Measurements from ENCODE around the gene CDK18. TPM values are rescaled to one million over a fixed set of nuclear protein-coding genes. Genes with fewer than 3 reads are reported as not detected.
A peak's percentile ranks its signal among the peaks of the same experiment; 100 is the strongest.

CDK18 gene
- total RNA-seq, 1 donor from 2014 or later: 3.0 TPM

DNA sequence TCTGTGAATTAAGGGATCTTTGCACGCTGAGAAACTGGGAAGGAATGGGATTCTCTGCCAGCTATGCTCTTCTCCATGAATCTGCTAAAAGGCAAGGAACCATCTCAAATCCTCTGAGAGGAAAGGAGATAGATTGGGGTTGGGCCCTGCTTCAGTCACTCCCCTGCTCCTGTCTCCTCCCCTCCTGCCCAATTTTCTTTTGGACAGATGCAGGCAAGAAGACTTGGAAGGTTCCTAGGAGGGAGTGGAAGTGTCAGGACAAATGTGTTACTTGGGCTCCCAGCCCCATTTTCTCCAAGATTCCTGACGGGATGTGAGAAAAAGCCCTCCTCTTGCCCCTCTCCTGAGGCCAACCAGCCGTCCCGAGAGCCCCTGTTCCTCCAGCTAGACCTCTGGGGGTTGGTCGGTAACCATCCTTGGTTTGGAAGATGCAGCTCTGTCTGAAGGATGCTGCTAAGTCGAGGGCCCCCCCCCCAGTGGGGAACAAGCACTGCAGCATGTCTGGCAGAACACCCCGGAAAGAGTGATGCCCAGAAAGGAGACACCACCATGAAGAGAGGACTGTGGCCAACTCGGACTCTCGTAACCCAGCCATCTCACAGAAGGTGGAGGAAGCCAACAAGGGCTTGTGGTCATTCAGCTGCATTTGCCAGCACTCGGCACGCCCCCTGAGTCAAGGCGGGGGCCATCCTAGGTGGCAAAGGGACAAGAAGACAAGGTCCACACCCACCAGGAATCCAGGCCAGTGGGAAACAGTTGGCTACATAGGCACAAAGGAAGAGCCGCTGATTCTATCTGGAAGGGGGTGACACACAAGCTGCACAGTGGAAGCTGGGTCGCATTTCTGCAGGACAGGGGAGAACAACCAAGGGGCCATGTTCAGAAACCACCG is 43.7 kb downstream of the CDK18 start:
- DNase-seq (ENCODE audit: extremely low spot score, unreplicated experiment): peak; percentile 63
- H3K36me3 Mint-ChIP-seq (ENCODE audit: unreplicated experiment): no peaks in the 10 kb centered on the region
- peaks cover 6% of the 10 kb centered on the region for H3K4me1 Mint-ChIP-seq (ENCODE audit: unreplicated experiment)

DNA sequence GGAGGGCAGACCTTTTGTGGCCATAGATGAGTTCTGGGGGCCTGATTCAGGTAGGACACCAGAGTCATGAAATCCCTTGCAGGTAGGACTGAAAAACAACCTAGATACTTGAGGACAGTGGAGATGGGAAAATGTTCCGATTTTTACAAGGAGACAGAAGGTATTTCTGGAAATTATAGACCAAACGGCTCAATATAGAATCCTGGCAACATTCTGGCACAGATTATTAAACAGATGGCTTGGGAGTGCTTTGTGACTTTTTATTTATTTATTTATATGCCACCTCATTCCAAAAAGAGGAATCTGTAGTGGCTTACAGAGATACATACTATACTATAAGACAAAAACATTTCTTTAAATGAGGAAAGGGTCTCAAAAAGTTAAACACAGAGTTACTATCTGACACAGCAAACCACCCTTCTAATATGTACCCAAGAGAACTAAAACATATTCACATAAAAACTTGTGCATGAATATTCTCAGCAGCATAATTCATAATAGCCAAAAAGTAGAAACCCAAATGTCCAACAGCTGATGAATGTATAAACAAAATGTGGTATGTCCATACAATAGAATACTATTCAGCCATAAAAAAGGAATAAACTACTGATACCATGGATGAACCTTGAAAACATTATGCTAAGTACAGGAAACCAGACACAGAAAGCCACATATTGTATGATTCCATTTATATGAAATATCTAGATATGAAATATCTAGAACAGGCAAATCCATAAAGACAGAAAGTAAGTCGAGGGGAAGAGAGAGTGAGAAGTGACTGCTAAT is 49.8 kb downstream of the CDK18 start:
- Mint-ChIP-seq H3K27ac (ENCODE audit: unreplicated experiment) (no peak overlapping the region), H3K27me3 (ENCODE audit: unreplicated experiment) (peaks cover 70% of the 10 kb centered on the region), H3K4me3 (ENCODE audit: unreplicated experiment) (no peak overlapping the region), H3K36me3 (ENCODE audit: unreplicated experiment) (peaks cover 2% of the 10 kb centered on the region), H3K4me1 (ENCODE audit: unreplicated experiment) (no peaks in the 10 kb centered on the region), H3K9me3 (ENCODE audit: unreplicated experiment) (peaks cover 17% of the 10 kb centered on the region)
- TF ChIP-seq, protein P1, sequence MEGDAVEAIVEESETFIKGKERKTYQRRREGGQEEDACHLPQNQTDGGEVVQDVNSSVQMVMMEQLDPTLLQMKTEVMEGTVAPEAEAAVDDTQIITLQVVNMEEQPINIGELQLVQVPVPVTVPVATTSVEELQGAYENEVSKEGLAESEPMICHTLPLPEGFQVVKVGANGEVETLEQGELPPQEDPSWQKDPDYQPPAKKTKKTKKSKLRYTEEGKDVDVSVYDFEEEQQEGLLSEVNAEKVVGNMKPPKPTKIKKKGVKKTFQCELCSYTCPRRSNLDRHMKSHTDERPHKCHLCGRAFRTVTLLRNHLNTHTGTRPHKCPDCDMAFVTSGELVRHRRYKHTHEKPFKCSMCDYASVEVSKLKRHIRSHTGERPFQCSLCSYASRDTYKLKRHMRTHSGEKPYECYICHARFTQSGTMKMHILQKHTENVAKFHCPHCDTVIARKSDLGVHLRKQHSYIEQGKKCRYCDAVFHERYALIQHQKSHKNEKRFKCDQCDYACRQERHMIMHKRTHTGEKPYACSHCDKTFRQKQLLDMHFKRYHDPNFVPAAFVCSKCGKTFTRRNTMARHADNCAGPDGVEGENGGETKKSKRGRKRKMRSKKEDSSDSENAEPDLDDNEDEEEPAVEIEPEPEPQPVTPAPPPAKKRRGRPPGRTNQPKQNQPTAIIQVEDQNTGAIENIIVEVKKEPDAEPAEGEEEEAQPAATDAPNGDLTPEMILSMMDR (IDR thresholded peaks at IDR 0.05): no peak
- DNase-seq (ENCODE audit: extremely low spot score, unreplicated experiment): no peak

More for the DNA sequence above, 43.7 kb downstream of the CDK18 start:
- Mint-ChIP-seq H3K4me3 (ENCODE audit: unreplicated experiment) (no peak overlapping the region), H3K27ac (ENCODE audit: unreplicated experiment) (no peak overlapping the region), H3K27me3 (ENCODE audit: unreplicated experiment) (peaks cover 48% of the 10 kb centered on the region), H3K9me3 (ENCODE audit: unreplicated experiment) (no peaks in the 10 kb centered on the region)
- TF ChIP-seq, protein P1 (IDR thresholded peaks at IDR 0.05): no peak

- H3K36me3 Mint-ChIP-seq (ENCODE audit: unreplicated experiment): peaks cover 2% of the 10 kb centered on the region
- H3K27ac Mint-ChIP-seq (ENCODE audit: unreplicated experiment): no peak overlapping the region
- H3K27me3 Mint-ChIP-seq (ENCODE audit: unreplicated experiment): peaks cover 67% of the 10 kb centered on the region
- TF ChIP-seq, protein P1 (IDR thresholded peaks at IDR 0.05): no peak
- peaks cover 25% of the 10 kb centered on the region for H3K9me3 Mint-ChIP-seq (ENCODE audit: unreplicated experiment)
- DNase-seq (ENCODE audit: extremely low spot score, unreplicated experiment): no peak
- H3K4me3 Mint-ChIP-seq (ENCODE audit: unreplicated experiment): no peak overlapping the region
- H3K4me1 Mint-ChIP-seq (ENCODE audit: unreplicated experiment): no peaks in the 10 kb centered on the region
Observed at GRCh38 chr1:205561501-205562203, 57.2 kb downstream of the CDK18 start.

- TF ChIP-seq, protein P1 (IDR thresholded peaks at IDR 0.05): no peak
- Mint-ChIP-seq H3K27ac (ENCODE audit: unreplicated experiment) (no peak overlapping the region), H3K27me3 (ENCODE audit: unreplicated experiment) (peaks cover 68% of the 10 kb centered on the region), H3K4me1 (ENCODE audit: unreplicated experiment) (peaks cover 3% of the 10 kb centered on the region), H3K36me3 (ENCODE audit: unreplicated experiment) (no peaks in the 10 kb centered on the region), H3K4me3 (ENCODE audit: unreplicated experiment) (no peak overlapping the region), H3K9me3 (ENCODE audit: unreplicated experiment) (peaks cover 25% of the 10 kb centered on the region)
- DNase-seq (ENCODE audit: extremely low spot score, unreplicated experiment): no peak
Observed at GRCh38 chr1:205563927-205564441, 59.5 kb downstream of the CDK18 start.

Data from osteocyte (in vitro differentiated cells).